SK-N-SH treated with all-trans-retinoic acid at 6 μM for 48 hours (cell line): Measurements from ENCODE around the gene ZFP92.

ENCODE experiments used
- ATAC-seq: fragments of 200-7000 bp; cut with Tn5 transposase; 3 replicates; pipeline ENCODE4 v1.9.1; 2020; ENCODE audit warnings: mild to moderate bottlenecking, moderate library complexity
- CSDC2 ChIP-seq: fragments of 250-450 bp; sonication (Bioruptor Pico); IDR thresholded peaks from 2 replicates; pipeline ENCODE4 v1.5.0; 2020; ENCODE audit warnings: mild to moderate bottlenecking, moderate library complexity
- ESRRG ChIP-seq: fragments of 250-450 bp; sonication (Bioruptor Pico); IDR thresholded peaks from 2 replicates; pipeline ENCODE4 v1.6.1; 2021; ENCODE audit warnings: mild to moderate bottlenecking
- GLIS3 ChIP-seq: fragments of 250-450 bp; sonication (Bioruptor Pico); IDR thresholded peaks from 2 replicates; pipeline ENCODE4 v1.5.0; 2020; ENCODE audit warnings: mild to moderate bottlenecking, moderate library complexity
- ISL1 ChIP-seq: fragments of 250-450 bp; sonication (Bioruptor Pico); IDR thresholded peaks from 2 replicates; pipeline ENCODE4 v2.1.2; 2022; ENCODE audit warnings: mild to moderate bottlenecking, moderate library complexity
- OSR1 ChIP-seq: fragments of 250-450 bp; sonication (Bioruptor Pico); IDR thresholded peaks from 2 replicates; pipeline ENCODE4 v1.8.0; 2022; ENCODE audit warnings: moderate library complexity, mild to moderate bottlenecking, inconsistent platforms
- POU6F1 ChIP-seq: fragments of 250-450 bp; sonication (Bioruptor Pico); IDR thresholded peaks from 2 replicates; pipeline ENCODE4 v1.8.0; 2021; ENCODE audit warnings: low read depth, mild to moderate bottlenecking, moderate library complexity, borderline replicate concordance
- PPARA ChIP-seq: fragments of 250-450 bp; sonication (Bioruptor Pico); IDR thresholded peaks from 2 replicates; pipeline ENCODE4 v1.5.0; 2020; ENCODE audit warnings: mild to moderate bottlenecking, borderline replicate concordance
- SNAI2 ChIP-seq: fragments of 250-450 bp; sonication (Bioruptor Pico); IDR thresholded peaks from 2 replicates; pipeline ENCODE4 v1.5.0; 2020; ENCODE audit warnings: mild to moderate bottlenecking, moderate library complexity
- TCF4 ChIP-seq: fragments of 250-450 bp; sonication (Bioruptor Pico); IDR thresholded peaks from 2 replicates; pipeline ENCODE4 v1.8.0; 2021; ENCODE audit warnings: mild to moderate bottlenecking, moderate library complexity, borderline replicate concordance
- TOX ChIP-seq: fragments of 250-450 bp; sonication (Bioruptor Pico); IDR thresholded peaks from 2 replicates; pipeline ENCODE4 v1.8.0; 2021; ENCODE audit warnings: mild to moderate bottlenecking, moderate library complexity, borderline replicate concordance
- TSHZ2 ChIP-seq: fragments of 250-450 bp; sonication (Bioruptor Pico); IDR thresholded peaks from 2 replicates; pipeline ENCODE4 v1.5.0; 2020; ENCODE audit warnings: mild to moderate bottlenecking, moderate library complexity
- ZC3H10 ChIP-seq: fragments of 250-450 bp; sonication (Bioruptor Pico); IDR thresholded peaks from 2 replicates; pipeline ENCODE4 v1.5.1; 2021; ENCODE audit warnings: mild to moderate bottlenecking, moderate library complexity
- ZFP3 ChIP-seq: fragments of 250-450 bp; sonication (Bioruptor Pico); IDR thresholded peaks from 2 replicates; pipeline ENCODE4 v1.5.0; 2020; ENCODE audit warnings: mild to moderate bottlenecking, moderate library complexity
- ZNF565 ChIP-seq: fragments of 450-650 bp; formaldehyde crosslinking; conservative IDR thresholded peaks from 2 replicates; pipeline ENCODE4 v1.5.0; 2020; ENCODE audit warnings: low read depth, mild to moderate bottlenecking, moderate library complexity
- ZNF8 ChIP-seq: fragments of 450-650 bp; formaldehyde crosslinking; IDR thresholded peaks from 2 replicates; pipeline ENCODE4 v1.5.0; 2020; ENCODE audit warnings: mild to moderate bottlenecking, moderate library complexity
- TF ChIP-seq, protein P1 (sequence below): fragments of 250-450 bp; sonication (Bioruptor Pico); IDR thresholded peaks from 2 replicates; pipeline ENCODE4 v1.8.0; 2020; ENCODE audit warnings: mild to moderate bottlenecking, moderate library complexity, borderline replicate concordance
- TF ChIP-seq, protein P2 (sequence below): fragments of 250-450 bp; sonication (Bioruptor Pico); IDR thresholded peaks from 2 replicates; pipeline ENCODE4 v1.5.1; 2021; ENCODE audit warnings: mild to moderate bottlenecking, moderate library complexity
- TF ChIP-seq, protein P3 (sequence below): fragments of 250-450 bp; sonication (Bioruptor Pico); IDR thresholded peaks from 2 replicates; pipeline ENCODE4 v1.5.1; 2020; ENCODE audit warnings: low read depth, mild to moderate bottlenecking, moderate library complexity

The ZFP92 gene

GRCh38 chrX:153450949-153451277 is 39.6 kb downstream of the ZFP92 start:
- TF ChIP-seq ZC3H10 (CRISPR knock-in tag) (no peak), ZFP3 (CRISPR knock-in tag) (no peak), OSR1 (CRISPR knock-in tag) (no peak), TCF4 (CRISPR knock-in tag) (no peak), POU6F1 (CRISPR knock-in tag) (no peak), ESRRG (CRISPR knock-in tag) (no peak), PPARA (no peak), TSHZ2 (CRISPR knock-in tag) (no peak), SNAI2 (CRISPR knock-in tag) (no peak), TOX (CRISPR knock-in tag) (no peak), GLIS3 (CRISPR knock-in tag) (no peak), ZNF565 (CRISPR knock-in tag) (no peak)
- TF ChIP-seq, protein P1, sequence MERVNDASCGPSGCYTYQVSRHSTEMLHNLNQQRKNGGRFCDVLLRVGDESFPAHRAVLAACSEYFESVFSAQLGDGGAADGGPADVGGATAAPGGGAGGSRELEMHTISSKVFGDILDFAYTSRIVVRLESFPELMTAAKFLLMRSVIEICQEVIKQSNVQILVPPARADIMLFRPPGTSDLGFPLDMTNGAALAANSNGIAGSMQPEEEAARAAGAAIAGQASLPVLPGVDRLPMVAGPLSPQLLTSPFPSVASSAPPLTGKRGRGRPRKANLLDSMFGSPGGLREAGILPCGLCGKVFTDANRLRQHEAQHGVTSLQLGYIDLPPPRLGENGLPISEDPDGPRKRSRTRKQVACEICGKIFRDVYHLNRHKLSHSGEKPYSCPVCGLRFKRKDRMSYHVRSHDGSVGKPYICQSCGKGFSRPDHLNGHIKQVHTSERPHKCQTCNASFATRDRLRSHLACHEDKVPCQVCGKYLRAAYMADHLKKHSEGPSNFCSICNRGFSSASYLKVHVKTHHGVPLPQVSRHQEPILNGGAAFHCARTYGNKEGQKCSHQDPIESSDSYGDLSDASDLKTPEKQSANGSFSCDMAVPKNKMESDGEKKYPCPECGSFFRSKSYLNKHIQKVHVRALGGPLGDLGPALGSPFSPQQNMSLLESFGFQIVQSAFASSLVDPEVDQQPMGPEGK (CRISPR knock-in tag): no peak
- TF ChIP-seq, protein P2, sequence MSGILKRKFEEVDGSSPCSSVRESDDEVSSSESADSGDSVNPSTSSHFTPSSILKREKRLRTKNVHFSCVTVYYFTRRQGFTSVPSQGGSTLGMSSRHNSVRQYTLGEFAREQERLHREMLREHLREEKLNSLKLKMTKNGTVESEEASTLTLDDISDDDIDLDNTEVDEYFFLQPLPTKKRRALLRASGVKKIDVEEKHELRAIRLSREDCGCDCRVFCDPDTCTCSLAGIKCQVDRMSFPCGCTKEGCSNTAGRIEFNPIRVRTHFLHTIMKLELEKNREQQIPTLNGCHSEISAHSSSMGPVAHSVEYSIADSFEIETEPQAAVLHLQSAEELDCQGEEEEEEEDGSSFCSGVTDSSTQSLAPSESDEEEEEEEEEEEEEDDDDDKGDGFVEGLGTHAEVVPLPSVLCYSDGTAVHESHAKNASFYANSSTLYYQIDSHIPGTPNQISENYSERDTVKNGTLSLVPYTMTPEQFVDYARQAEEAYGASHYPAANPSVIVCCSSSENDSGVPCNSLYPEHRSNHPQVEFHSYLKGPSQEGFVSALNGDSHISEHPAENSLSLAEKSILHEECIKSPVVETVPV (CRISPR knock-in tag): no peak
- no peak for ATAC-seq

DNA sequence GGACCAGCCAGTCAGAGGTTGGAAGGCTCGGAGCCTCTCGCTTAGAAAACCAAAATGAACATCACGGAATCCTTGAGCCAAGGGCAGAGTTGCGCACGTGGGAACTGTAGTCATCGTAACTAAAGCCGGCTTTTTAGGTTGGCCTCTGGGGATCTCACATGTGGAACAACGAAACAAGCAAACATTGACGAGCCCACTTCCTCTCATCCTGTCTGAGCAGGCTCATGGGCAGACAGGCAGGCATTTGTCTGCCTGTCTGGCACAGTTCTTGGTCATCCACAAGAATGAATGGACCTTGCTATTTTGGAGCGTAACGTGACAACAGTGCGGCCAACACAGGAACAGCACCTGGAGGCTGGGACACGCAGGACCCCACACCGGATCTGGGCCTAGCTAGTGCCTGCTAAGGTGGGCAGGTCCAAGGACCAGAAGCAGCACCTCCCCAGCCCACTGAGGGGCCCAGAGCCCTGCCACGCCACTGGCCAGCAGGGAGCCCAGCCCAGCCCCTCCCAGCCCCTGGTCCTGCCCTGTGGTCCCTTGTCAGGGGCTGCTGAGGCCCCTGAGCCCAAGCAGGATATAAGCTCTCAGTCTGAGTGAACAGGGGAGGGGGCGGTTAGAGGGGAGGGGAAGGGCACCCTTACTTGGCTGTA is 43.8 kb downstream of the ZFP92 start:
- no peak for ATAC-seq
- TF ChIP-seq ESRRG (CRISPR knock-in tag) (no peak), TOX (CRISPR knock-in tag) (no peak), ZFP3 (CRISPR knock-in tag) (no peak), CSDC2 (CRISPR knock-in tag) (no peak), TCF4 (CRISPR knock-in tag) (no peak), ISL1 (CRISPR knock-in tag) (no peak), GLIS3 (CRISPR knock-in tag) (no peak), ZC3H10 (CRISPR knock-in tag) (no peak), TSHZ2 (CRISPR knock-in tag) (no peak), ZNF8 (CRISPR knock-in tag) (no peak)
- TF ChIP-seq, protein P3, sequence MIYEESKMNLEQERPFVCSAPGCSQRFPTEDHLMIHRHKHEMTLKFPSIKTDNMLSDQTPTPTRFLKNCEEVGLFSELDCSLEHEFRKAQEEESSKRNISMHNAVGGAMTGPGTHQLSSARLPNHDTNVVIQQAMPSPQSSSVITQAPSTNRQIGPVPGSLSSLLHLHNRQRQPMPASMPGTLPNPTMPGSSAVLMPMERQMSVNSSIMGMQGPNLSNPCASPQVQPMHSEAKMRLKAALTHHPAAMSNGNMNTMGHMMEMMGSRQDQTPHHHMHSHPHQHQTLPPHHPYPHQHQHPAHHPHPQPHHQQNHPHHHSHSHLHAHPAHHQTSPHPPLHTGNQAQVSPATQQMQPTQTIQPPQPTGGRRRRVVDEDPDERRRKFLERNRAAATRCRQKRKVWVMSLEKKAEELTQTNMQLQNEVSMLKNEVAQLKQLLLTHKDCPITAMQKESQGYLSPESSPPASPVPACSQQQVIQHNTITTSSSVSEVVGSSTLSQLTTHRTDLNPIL (CRISPR knock-in tag): no peak
- TF ChIP-seq, protein P2 (CRISPR knock-in tag): no peak
- TF ChIP-seq, protein P1 (CRISPR knock-in tag): no peak
